HepG2 (cell line): Measurements from ENCODE around the gene SUSD4. TPM values are rescaled to one million over a fixed set of nuclear protein-coding genes. Genes with fewer than 3 reads are reported as not detected.

ENCODE experiments used
- ERF ChIP-seq: IDR thresholded peaks from 2 replicates; pipeline ENCODE4 v1.6.1; 2018; ENCODE audit warnings: missing biosample characterization, missing genetic modification reagents
- ESRRA ChIP-seq: sonication (generic); formaldehyde crosslinking; IDR thresholded peaks from 2 replicates; pipeline ENCODE4 v1.5.1; 2020; ENCODE audit warnings: mild to moderate bottlenecking, low read depth, missing genetic modification reagents
- FOXA3 ChIP-seq: IDR thresholded peaks from 2 replicates; pipeline ENCODE4 v1.6.1; 2016; ENCODE audit warnings: missing genetic modification reagents, missing compliant biosample characterization
- HMG20A ChIP-seq: IDR thresholded peaks from 2 replicates; pipeline ENCODE4 v1.6.1; 2016; ENCODE audit warnings: borderline replicate concordance
- HOXA3 ChIP-seq: sonication (generic); formaldehyde crosslinking; IDR thresholded peaks from 2 replicates; pipeline ENCODE4 v1.5.0; 2020; ENCODE audit warnings: missing genetic modification reagents
- IKZF5 ChIP-seq: IDR thresholded peaks from 2 replicates; pipeline ENCODE4 v1.6.1; 2018; ENCODE audit warnings: missing genetic modification reagents, mild to moderate bottlenecking, missing compliant biosample characterization
- NFYC ChIP-seq: IDR thresholded peaks from 2 replicates; pipeline ENCODE4 v1.6.1; 2016; ENCODE audit warnings: missing genetic modification reagents, missing compliant biosample characterization
- NR2F6 ChIP-seq, 2 experiments: IDR thresholded peaks; 2 replicates each; pipeline ENCODE4 v1.6.1; 2016; ENCODE audit warnings: antibody characterized with exemption in 1 of 2, mild to moderate bottlenecking in 1 of 2
- PHF21A ChIP-seq: sonication (generic); formaldehyde crosslinking; IDR thresholded peaks from 2 replicates; pipeline ENCODE4 v1.5.0; 2020; ENCODE audit warnings: mild to moderate bottlenecking, missing genetic modification reagents
- POLR2AphosphoS5 ChIP-seq: IDR thresholded peaks from 2 replicates; pipeline ENCODE4 v1.6.1; 2012; ENCODE audit warnings: low read depth, low read length
- REL ChIP-seq: sonication (generic); formaldehyde crosslinking; conservative IDR thresholded peaks from 2 replicates; pipeline ENCODE4 v1.8.0; 2022; ENCODE audit warnings: mild to moderate bottlenecking, missing genetic modification reagents, moderate library complexity
- RNF2 ChIP-seq: fragments of 450-650 bp; conservative IDR thresholded peaks from 2 replicates; pipeline ENCODE4 v1.6.1; 2016; ENCODE audit warnings: low read depth
- TEAD3 ChIP-seq: optimal IDR thresholded peaks from 2 replicates; pipeline ENCODE3; 2016; ENCODE audit warnings: borderline replicate concordance
- TFDP1 ChIP-seq: IDR thresholded peaks from 2 replicates; pipeline ENCODE4 v1.6.1; 2016; ENCODE audit warnings: missing compliant biosample characterization, missing genetic modification reagents, borderline replicate concordance
- ZFP36L1 ChIP-seq: sonication (generic); formaldehyde crosslinking; IDR thresholded peaks from 2 replicates; pipeline ENCODE4 v1.8.0; 2022; ENCODE audit warnings: mild to moderate bottlenecking, missing genetic modification reagents, moderate library complexity
- ZNF143 ChIP-seq: sonication (generic); formaldehyde crosslinking; IDR thresholded peaks from 2 replicates; pipeline ENCODE4 v1.4.0; 2020; ENCODE audit warnings: missing genetic modification reagents
- ZNF264 ChIP-seq: sonication (generic); formaldehyde crosslinking; IDR thresholded peaks from 2 replicates; pipeline ENCODE4 v1.4.0; 2020; ENCODE audit warnings: missing genetic modification reagents
- ZNF501 ChIP-seq: sonication (generic); formaldehyde crosslinking; IDR thresholded peaks from 2 replicates; pipeline ENCODE4 v1.5.1; 2020; ENCODE audit warnings: mild to moderate bottlenecking, moderate library complexity, missing genetic modification reagents
- ZNF574 ChIP-seq: sonication (generic); formaldehyde crosslinking; IDR thresholded peaks from 2 replicates; pipeline ENCODE4 v1.4.0; 2020; ENCODE audit warnings: missing genetic modification reagents
- ZSCAN21 ChIP-seq: sonication (generic); formaldehyde crosslinking; IDR thresholded peaks from 2 replicates; pipeline ENCODE4 v1.8.0; 2022; ENCODE audit warnings: mild to moderate bottlenecking, missing genetic modification reagents, moderate library complexity, borderline replicate concordance
- polyA plus RNA-seq, 8 experiments: library from polyadenylated mRNA; depleted of rRNA in 3 of 8; stranded (reverse) in 7 of 8; unstranded in 1 of 8; fragments of >200 nt; fragmentation: Illumina TruSeq in 4 of 8; extraction: Trizol in 4 of 8; gene quantifications; 2 replicates each; pipeline versions ENCODE4 v1.2.1 to v1.2.3, GENCODE V29; 2011 to 2016; ENCODE audit warnings: low read depth in 4 of 8, missing spikeins in 1 of 8, mixed read lengths in 1 of 8; ENCODE audit not compliant: insufficient read depth in 1 of 8
- total RNA-seq, 5 experiments: library from RNA; depleted of rRNA; stranded (reverse); fragments of >200 nt; fragmentation: Illumina TruSeq; extraction: Trizol; gene quantifications; 2 replicates each; pipeline ENCODE4 v1.2.3, GENCODE V29; 2016; ENCODE audit warnings: low read depth in 1 of 5
- TF ChIP-seq, protein P1 (sequence below): sonication (generic); formaldehyde crosslinking; IDR thresholded peaks from 2 replicates; pipeline ENCODE4 v1.9.0; 2021; ENCODE audit warnings: missing genetic modification reagents, mild to moderate bottlenecking, borderline replicate concordance

SUSD4 gene
- total and polyA plus RNA-seq, 2 of the 13 experiments (the other 11 are each of a cell fraction or from before 2014, with no cell fraction given) = not detected

- 0 out of 2 replicates have a peak, but pooled peaks have one; percentile 32 for TF ChIP-seq ZNF574 (CRISPR knock-in tag)
- no peak for TF ChIP-seq NFYC (CRISPR knock-in tag)
- TF ChIP-seq ZFP36L1 (CRISPR knock-in tag) = no peak
- no peak for TF ChIP-seq REL (CRISPR knock-in tag)
- 0 out of 2 replicates have a peak, but pooled peaks have one; percentile 37 for TF ChIP-seq RNF2
- TF ChIP-seq HMG20A (CRISPR knock-in tag) = 0 out of 2 replicates have a peak, but pooled peaks have one; percentile 26
- TF ChIP-seq FOXA3 (CRISPR knock-in tag) = peak; percentile 70
- TF ChIP-seq PHF21A (CRISPR knock-in tag) = peak; percentile 68
- TF ChIP-seq, protein P1, sequence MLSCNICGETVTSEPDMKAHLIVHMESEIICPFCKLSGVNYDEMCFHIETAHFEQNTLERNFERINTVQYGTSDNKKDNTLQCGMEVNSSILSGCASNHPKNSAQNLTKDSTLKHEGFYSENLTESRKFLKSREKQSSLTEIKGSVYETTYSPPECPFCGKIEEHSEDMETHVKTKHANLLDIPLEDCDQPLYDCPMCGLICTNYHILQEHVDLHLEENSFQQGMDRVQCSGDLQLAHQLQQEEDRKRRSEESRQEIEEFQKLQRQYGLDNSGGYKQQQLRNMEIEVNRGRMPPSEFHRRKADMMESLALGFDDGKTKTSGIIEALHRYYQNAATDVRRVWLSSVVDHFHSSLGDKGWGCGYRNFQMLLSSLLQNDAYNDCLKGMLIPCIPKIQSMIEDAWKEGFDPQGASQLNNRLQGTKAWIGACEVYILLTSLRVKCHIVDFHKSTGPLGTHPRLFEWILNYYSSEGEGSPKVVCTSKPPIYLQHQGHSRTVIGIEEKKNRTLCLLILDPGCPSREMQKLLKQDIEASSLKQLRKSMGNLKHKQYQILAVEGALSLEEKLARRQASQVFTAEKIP (CRISPR knock-in tag) = no peak
- TF ChIP-seq ZNF501 (CRISPR knock-in tag) = 0 out of 2 replicates have a peak, but pooled peaks have one; percentile 29
- peak; percentile 23; the same call in 1 of the 2 replicates for TF ChIP-seq HOXA3 (CRISPR knock-in tag)
- TF ChIP-seq POLR2AphosphoS5 = no peak
- 0 out of 2 replicates have a peak, but pooled peaks have one; percentile 33 for TF ChIP-seq ERF (CRISPR knock-in tag)
- peak; percentile 73 for TF ChIP-seq ZNF143
- peak; percentile 14; the same call in 1 of the 2 replicates for TF ChIP-seq TFDP1 (CRISPR knock-in tag)
- TF ChIP-seq TEAD3 (CRISPR knock-in tag) = peak; percentile 96
- 0 out of 2 replicates have a peak, but pooled peaks have one; percentile 47 for TF ChIP-seq ESRRA (CRISPR knock-in tag)
- TF ChIP-seq ZNF264 = peak; percentile 22; the same call in 1 of the 2 replicates
- TF ChIP-seq IKZF5 (CRISPR knock-in tag) = peak; percentile 49; the same call in 1 of the 2 replicates
- no peak for TF ChIP-seq ZSCAN21
- TF ChIP-seq NR2F6 (IDR thresholded peaks at IDR 0.05) = peak; percentile 51
- TF ChIP-seq NR2F6 (CRISPR knock-in tag; IDR thresholded peaks at IDR 0.05) = peak; percentile 78
Measured at GRCh38 chr1:223177681-223178080, 186.3 kb downstream of the SUSD4 start (continued).
